HG03565 (cell line): Measurements from ENCODE around the gene OR6A2.
"Not testable (repeated sequence)": the region's sequence is repeated elsewhere in the genome, so short reads cannot be mapped to it uniquely, and the experiment has no call there.

Source experiments
- ATAC-seq: cut with Tn5 transposase; IDR thresholded peaks from one replicate; pipeline ENCODE4 v1.9.1; 2021; ENCODE audit warnings: mild to moderate bottlenecking, moderate library complexity; ENCODE audit not compliant: unreplicated experiment

The OR6A2 gene

DNA sequence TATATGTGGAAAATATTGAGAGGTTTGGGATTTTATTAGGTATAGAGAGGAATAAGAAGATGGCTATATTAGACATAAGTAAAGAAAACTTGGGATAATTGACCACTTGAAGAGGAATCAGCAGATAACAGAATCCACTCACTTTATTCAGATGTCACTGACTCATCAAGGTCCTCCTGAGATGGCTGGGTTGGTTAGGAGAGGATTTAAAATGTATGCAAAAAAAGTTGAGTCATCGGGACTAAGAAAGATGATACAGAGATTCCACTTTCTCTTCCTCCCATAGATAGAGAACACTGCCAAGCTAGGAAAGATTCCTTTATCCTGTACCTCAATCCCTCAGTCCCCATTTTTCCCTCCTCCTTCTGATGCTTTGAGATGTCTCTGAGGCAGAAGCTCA is at the start of gene OR6A2:
OR6A2 (minus strand) TSS at position 288 of the 400 bp plus-strand sequence. CDS start 3,981 bp downstream, outside the sequence.
- ATAC-seq: no peak

DNA sequence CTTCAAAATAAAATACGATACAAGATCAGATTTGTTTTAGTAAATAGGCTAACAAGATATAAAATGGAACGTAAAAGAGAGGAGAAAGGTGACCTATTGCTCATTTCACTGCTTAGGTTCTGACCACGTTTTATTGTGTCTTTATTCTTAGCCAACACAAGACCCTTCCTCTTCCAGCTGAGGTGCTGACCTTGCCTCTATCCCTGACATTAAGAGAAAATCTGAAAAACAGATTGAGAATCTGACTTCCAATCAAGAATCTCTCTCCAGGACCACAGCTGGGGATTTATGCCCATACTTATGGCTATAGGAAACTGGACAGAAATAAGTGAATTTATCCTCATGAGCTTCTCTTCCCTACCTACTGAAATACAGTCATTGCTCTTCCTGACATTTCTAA is 45.9 kb upstream of the OR6A2 start, which contains the start of gene OR10A5:
OR10A5 (plus strand) TSS at position 301 of the 400 bp plus-strand sequence; CDS start at position 301, 0 bp downstream.
- ATAC-seq: no peak

DNA sequence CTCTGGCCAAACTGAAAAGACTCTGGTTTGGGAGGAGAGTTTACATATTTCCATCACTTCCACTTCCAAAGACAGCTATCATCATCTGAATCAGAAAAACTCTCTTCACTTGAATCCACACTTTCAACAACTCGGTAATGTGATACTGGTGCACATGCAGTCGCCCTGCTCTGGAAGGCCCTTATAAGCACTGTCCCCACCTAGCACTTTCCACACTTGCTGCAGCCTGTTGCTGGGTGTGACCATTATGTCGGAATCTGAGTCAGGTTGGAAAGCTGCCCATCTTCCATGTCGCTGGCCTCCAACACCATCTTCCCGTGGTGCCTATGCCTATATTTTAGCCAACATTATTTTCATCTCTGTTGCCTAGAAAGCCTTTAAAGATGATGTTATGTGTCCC is 44.9 kb upstream of the OR6A2 start:
- ATAC-seq: no peak

DNA sequence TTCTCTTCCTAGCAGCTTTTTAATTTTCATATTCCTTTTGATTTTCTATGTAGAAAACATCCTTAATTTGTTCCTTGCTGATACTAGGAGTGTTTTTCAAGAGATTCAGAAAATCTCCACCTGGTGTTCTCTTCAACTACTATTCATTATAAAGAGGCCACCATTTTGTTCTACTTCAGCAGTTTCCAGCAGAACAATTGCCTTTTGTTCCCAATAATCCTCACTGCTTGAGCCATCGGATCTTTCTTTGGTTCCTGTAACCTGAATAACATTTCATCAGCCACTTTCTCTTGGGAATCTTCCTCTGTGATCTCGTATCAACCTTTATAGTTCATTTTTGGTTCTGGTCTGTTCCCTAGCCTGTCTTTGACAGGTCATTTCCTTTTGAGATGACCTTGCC is 44.2 kb upstream of the OR6A2 start:
- ATAC-seq: no peak

DNA sequence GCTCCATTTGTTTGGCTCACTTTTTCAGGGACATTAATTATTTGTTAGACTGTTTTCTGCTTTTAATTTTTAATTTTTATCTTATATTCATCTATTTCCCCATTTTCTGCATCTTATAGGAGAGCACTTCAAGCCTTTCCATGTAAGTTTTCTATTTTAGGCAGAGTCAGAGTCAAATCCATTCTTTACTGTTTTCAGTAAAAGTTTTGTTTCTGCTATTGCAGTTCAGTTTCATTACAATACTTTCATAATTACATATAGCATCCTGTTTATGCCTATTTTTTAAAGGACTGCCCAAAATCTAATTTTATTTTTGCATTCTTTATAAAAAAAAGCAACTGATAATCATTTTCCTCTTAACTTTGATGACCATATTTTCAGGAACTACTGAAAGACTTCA is 42.2 kb upstream of the OR6A2 start:
- ATAC-seq: peak; percentile 63

- ATAC-seq: no peak
These were observed 34.5 kb upstream of the OR6A2 start for GRCh38 chr11:6834021-6834420.

GRCh38 chr11:6833356-6833755 is 33.9 kb upstream of the OR6A2 start:
- no peak for ATAC-seq

DNA sequence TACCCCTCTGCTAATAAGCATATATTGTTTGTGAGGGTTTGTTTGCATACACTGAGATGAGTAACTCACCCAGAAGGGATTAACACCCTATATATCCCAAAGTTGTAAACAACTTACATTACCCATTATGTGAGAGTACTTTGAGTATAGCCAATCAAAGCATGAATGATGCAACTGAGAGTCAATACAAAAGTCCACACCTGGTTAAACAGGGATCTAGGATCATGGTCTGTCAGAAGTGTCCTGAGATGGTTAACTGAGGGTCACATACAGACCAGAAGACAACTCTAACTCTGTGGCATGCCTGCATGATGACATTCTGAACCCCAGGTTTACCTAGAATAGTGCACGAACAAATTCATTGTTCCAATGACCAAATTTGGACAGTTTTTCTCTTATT is 28.6 kb upstream of the OR6A2 start:
- ATAC-seq: no peak

GRCh38 chr11:6825231-6825744 is 25.8 kb upstream of the OR6A2 start:
- ATAC-seq: no peak

- no peak for ATAC-seq
These were observed 24.8 kb upstream of the OR6A2 start for GRCh38 chr11:6824136-6824823.

- ATAC-seq: no peak
These were observed 19.5 kb upstream of the OR6A2 start for GRCh38 chr11:6818967-6819366.

GRCh38 chr11:6817694-6818093 is 18.2 kb upstream of the OR6A2 start:
- ATAC-seq: no peak

DNA sequence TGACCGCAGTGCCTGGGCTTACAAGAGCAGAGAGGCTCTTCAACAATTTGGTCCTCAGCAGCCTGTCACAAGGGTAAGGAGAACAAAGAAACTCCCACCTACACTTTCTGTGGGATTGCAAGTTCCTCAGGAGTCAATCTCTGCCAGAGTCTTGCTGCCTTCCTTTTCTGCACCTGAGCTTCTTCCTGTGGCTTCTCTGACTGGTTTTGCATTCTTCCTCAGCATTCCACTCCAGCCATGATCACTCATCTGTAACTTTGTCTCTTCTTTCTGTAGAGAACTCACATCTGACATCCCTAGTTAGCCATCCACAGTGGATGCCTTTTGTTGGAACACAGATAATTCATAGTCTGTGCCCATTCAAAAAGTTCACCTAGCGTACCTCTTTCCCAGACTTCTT is 14.2 kb upstream of the OR6A2 start:
- ATAC-seq: no peak

- peak; percentile 76 for ATAC-seq
These were observed 13.0 kb upstream of the OR6A2 start for GRCh38 chr11:6812390-6813005.

DNA sequence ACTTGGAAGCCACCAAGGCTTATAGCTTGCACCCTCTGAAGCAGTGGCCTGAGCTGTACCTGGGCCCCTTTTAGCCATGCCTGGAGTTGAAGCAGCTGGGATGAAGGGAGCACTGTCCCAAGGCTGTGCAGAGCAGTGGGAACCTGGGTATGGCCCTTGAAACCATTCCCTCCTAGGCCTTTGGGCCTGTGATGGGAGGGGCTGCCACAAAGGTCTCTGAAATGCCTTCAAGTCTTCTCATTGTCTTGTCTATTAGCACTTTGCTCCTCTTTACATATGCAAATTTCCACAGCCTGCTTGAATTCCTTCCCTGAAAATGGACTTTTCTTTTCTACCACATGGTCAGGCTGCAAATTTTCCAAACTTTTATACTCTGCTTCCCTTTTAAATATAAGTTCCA is 1.6 kb upstream of the OR6A2 start:
- not testable (repeated sequence) for ATAC-seq

GRCh38 chr11:6794639-6795038 is 4.8 kb downstream of the OR6A2 start:
- ATAC-seq: no peak

DNA sequence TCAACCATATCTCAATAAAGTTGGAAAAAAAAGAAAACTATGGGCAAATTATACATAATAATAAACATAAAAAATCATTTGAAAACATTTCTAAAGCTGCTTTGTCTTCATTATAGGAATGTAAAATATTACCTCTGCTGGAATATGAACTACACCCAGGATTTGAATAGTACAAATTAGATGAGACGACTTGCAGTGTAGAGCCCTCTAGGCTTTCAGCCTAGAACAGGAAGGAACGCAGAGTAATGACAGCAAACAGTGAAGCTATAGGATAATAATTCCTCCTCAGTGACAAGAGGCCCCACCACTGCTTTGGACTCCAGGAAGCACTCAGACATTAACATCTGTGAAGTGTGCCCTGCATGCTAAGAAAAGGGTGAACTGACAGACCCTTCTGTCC is 8.9 kb downstream of the OR6A2 start:
- no peak for ATAC-seq

GRCh38 chr11:6782720-6783119 is 16.8 kb downstream of the OR6A2 start, which contains the start of gene OR2AG1:
Gene OR2AG1 (plus strand): TSS chr11:6783020. CDS start chr11:6785038, 2,018 bp downstream.
- ATAC-seq: no peak

GRCh38 chr11:6780829-6781228 is 18.7 kb downstream of the OR6A2 start:
- no peak for ATAC-seq

DNA sequence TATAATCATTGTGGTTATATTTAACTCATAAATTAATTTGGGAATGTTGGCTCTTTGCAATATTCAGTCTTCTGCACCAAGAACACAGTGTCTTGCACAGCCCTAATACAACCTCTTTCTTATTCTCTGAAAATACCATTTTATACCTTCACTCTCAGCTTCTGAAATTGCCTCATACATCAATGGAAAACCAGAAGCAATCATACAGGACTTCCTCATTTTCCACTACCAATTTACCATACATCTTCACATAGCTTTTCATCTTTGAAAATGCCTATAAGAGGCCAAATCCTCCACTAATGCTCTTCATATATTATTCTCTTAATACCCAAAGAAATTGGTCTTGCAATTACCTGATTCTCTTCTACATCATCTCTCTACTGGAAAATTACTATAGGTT is 21.0 kb downstream of the OR6A2 start:
- ATAC-seq: no peak

GRCh38 chr11:6771926-6772893 is 27.3 kb downstream of the OR6A2 start, which contains the start of gene OR2AG2:
Gene OR2AG2 (minus strand): TSS chr11:6771976. CDS start chr11:6768957, 3,019 bp downstream.
- ATAC-seq: peak; percentile 89
